Measurements from ENCODE around the gene EXOSC5.
"Not testable (repeated sequence)": the region's sequence is repeated elsewhere in the genome, so short reads cannot be mapped to it uniquely, and the experiment has no call there.

The EXOSC5 gene

GRCh38 chr19:41366089-41366488 is 31.1 kb downstream of the EXOSC5 start:
- no peak for DNase-seq (ENCODE audit: low read depth)

- DNase-seq (ENCODE audit: low read depth) = no peak
These were observed 32.4 kb downstream of the EXOSC5 start for GRCh38 chr19:41364524-41365391.

GRCh38 chr19:41363753-41364523 is 33.2 kb downstream of the EXOSC5 start, which contains the start of gene B9D2:
B9D2 (minus strand) TSS chr19:41364149; CDS start chr19:41363519, 630 bp downstream.
- DNase-seq (ENCODE audit: low read depth) = peak; percentile 96

GRCh38 chr19:41363371-41363752 is 33.8 kb downstream of the EXOSC5 start:
- no peak for DNase-seq (ENCODE audit: low read depth)

- DNase-seq (ENCODE audit: low read depth) = no peak
These were observed 34.9 kb downstream of the EXOSC5 start for GRCh38 chr19:41362143-41362847.

GRCh38 chr19:41359741-41360140 is 37.4 kb downstream of the EXOSC5 start:
- no peak for DNase-seq (ENCODE audit: low read depth)

- DNase-seq (ENCODE audit: low read depth) = no peak
These were observed 39.4 kb downstream of the EXOSC5 start for GRCh38 chr19:41357746-41358145.

- DNase-seq (ENCODE audit: low read depth) = no peak
These were observed 40.0 kb downstream of the EXOSC5 start for GRCh38 chr19:41356984-41357739.

GRCh38 chr19:41355802-41356201 is 41.4 kb downstream of the EXOSC5 start:
- no peak for DNase-seq (ENCODE audit: low read depth)

- DNase-seq (ENCODE audit: low read depth) = no peak
These were observed 42.1 kb downstream of the EXOSC5 start for GRCh38 chr19:41355035-41355434.

GRCh38 chr19:41354343-41354953 is 42.7 kb downstream of the EXOSC5 start:
- no peak for DNase-seq (ENCODE audit: low read depth)

GRCh38 chr19:41353466-41354342 is 43.5 kb downstream of the EXOSC5 start, which contains the start of gene TGFB1:
TGFB1 (minus strand) TSS chr19:41353922; CDS start chr19:41353044, 878 bp downstream.
- peak; percentile 91 for DNase-seq (ENCODE audit: low read depth)

- peak; percentile 66 for DNase-seq (ENCODE audit: low read depth)
These were observed 44.3 kb downstream of the EXOSC5 start for GRCh38 chr19:41352609-41353465.

GRCh38 chr19:41352279-41352608 is 44.9 kb downstream of the EXOSC5 start:
- DNase-seq (ENCODE audit: low read depth) = no peak

GRCh38 chr19:41351339-41352245 is 45.6 kb downstream of the EXOSC5 start:
- DNase-seq (ENCODE audit: low read depth) = peak; percentile 66

- DNase-seq (ENCODE audit: low read depth) = no peak
These were observed 46.3 kb downstream of the EXOSC5 start for GRCh38 chr19:41350735-41351338.

GRCh38 chr19:41346916-41347315 is 50.2 kb downstream of the EXOSC5 start:
- DNase-seq (ENCODE audit: low read depth) = not testable (repeated sequence)

GRCh38 chr19:41344162-41344561 is 53.0 kb downstream of the EXOSC5 start:
- DNase-seq (ENCODE audit: low read depth) = no peak

Data from stimulated activated CD8-positive, alpha-beta memory T cell treated with anti-CD3 and anti-CD28 coated beads, Interleukin-12 subunit alpha, Interleukin-12 subunit beta, amount 100 ng/mL, for 1 hour (primary cell).